Measurements from ENCODE around the gene CGNL1. TPM values are rescaled to one million over a fixed set of nuclear protein-coding genes. Genes with fewer than 3 reads are reported as not detected.

Gene CGNL1
- total RNA-seq, 1 experiment from 2014 or later: 10.6 TPM

GRCh38 chr15:57556040-57556439 is 179.7 kb downstream of the CGNL1 start:
- Histone ChIP-seq H3K4me3 (ENCODE audit: insufficient read depth, low read depth, low read length) (no peak overlapping the region), H3K36me3 (replicated peaks; ENCODE audit: control insufficient read depth, insufficient read depth, low read length) (no peaks in the 10 kb centered on the region; the same call in 1 of the 2 replicates), H3K27me3 (ENCODE audit: control insufficient read depth, insufficient read depth, low read length) (no peaks in the 10 kb centered on the region)
- no peak for DNase-seq

- Histone ChIP-seq H3K27me3 (ENCODE audit: control insufficient read depth, insufficient read depth, low read length) (no peaks in the 10 kb centered on the region), H3K36me3 (replicated peaks; ENCODE audit: control insufficient read depth, insufficient read depth, low read length) (no peaks in the 10 kb centered on the region), H3K4me3 (ENCODE audit: insufficient read depth, low read depth, low read length) (no peak overlapping the region)
- DNase-seq: no peak
Measured at GRCh38 chr15:57557267-57557666, 181.0 kb downstream of the CGNL1 start.

GRCh38 chr15:57557810-57558209 is 181.5 kb downstream of the CGNL1 start:
- H3K4me3 ChIP-seq (ENCODE audit: insufficient read depth, low read depth, low read length): no peak overlapping the region
- DNase-seq: no peak
- H3K27me3 ChIP-seq (ENCODE audit: control insufficient read depth, insufficient read depth, low read length): no peaks in the 10 kb centered on the region
- H3K36me3 ChIP-seq (replicated peaks; ENCODE audit: control insufficient read depth, insufficient read depth, low read length): no peaks in the 10 kb centered on the region

GRCh38 chr15:57559875-57560274 is 183.6 kb downstream of the CGNL1 start:
- H3K27me3 ChIP-seq (ENCODE audit: control insufficient read depth, insufficient read depth, low read length): no peaks in the 10 kb centered on the region
- H3K4me3 ChIP-seq (ENCODE audit: insufficient read depth, low read depth, low read length): no peak overlapping the region
- peak; percentile 81 for DNase-seq
- H3K36me3 ChIP-seq (replicated peaks; ENCODE audit: control insufficient read depth, insufficient read depth, low read length): no peaks in the 10 kb centered on the region

- H3K36me3 ChIP-seq (replicated peaks; ENCODE audit: control insufficient read depth, insufficient read depth, low read length): no peaks in the 10 kb centered on the region
- peak; percentile 76 for DNase-seq
- H3K4me3 ChIP-seq (ENCODE audit: insufficient read depth, low read depth, low read length): no peak overlapping the region
- H3K27me3 ChIP-seq (ENCODE audit: control insufficient read depth, insufficient read depth, low read length): no peaks in the 10 kb centered on the region
Measured at GRCh38 chr15:57561041-57561711, 184.9 kb downstream of the CGNL1 start.

- no peaks in the 10 kb centered on the region for H3K27me3 ChIP-seq (ENCODE audit: control insufficient read depth, insufficient read depth, low read length)
- no peak overlapping the region for H3K4me3 ChIP-seq (ENCODE audit: insufficient read depth, low read depth, low read length)
- no peak for DNase-seq
- no peaks in the 10 kb centered on the region for H3K36me3 ChIP-seq (replicated peaks; ENCODE audit: control insufficient read depth, insufficient read depth, low read length)
Measured at GRCh38 chr15:57562196-57562769, 186.0 kb downstream of the CGNL1 start.

- no peak overlapping the region for H3K4me3 ChIP-seq (ENCODE audit: insufficient read depth, low read depth, low read length)
- no peak for DNase-seq
- no peaks in the 10 kb centered on the region for H3K27me3 ChIP-seq (ENCODE audit: control insufficient read depth, insufficient read depth, low read length)
- H3K36me3 ChIP-seq (replicated peaks; ENCODE audit: control insufficient read depth, insufficient read depth, low read length): no peaks in the 10 kb centered on the region
Measured at GRCh38 chr15:57563416-57563815, 187.1 kb downstream of the CGNL1 start.

- Histone ChIP-seq H3K27me3 (ENCODE audit: control insufficient read depth, insufficient read depth, low read length) (no peaks in the 10 kb centered on the region), H3K4me3 (ENCODE audit: insufficient read depth, low read depth, low read length) (no peak overlapping the region), H3K36me3 (replicated peaks; ENCODE audit: control insufficient read depth, insufficient read depth, low read length) (no peaks in the 10 kb centered on the region)
- DNase-seq: no peak
Measured at GRCh38 chr15:57565311-57565710, 189.0 kb downstream of the CGNL1 start.

GRCh38 chr15:57566834-57567233 is 190.5 kb downstream of the CGNL1 start:
- H3K4me3 ChIP-seq (ENCODE audit: insufficient read depth, low read depth, low read length): no peak overlapping the region
- no peaks in the 10 kb centered on the region for H3K27me3 ChIP-seq (ENCODE audit: control insufficient read depth, insufficient read depth, low read length)
- no peak for DNase-seq
- H3K36me3 ChIP-seq (replicated peaks; ENCODE audit: control insufficient read depth, insufficient read depth, low read length): no peaks in the 10 kb centered on the region

GRCh38 chr15:57567891-57568290 is 191.6 kb downstream of the CGNL1 start:
- H3K4me3 ChIP-seq (ENCODE audit: insufficient read depth, low read depth, low read length): no peak overlapping the region
- H3K27me3 ChIP-seq (ENCODE audit: control insufficient read depth, insufficient read depth, low read length): no peaks in the 10 kb centered on the region
- DNase-seq: no peak
- H3K36me3 ChIP-seq (replicated peaks; ENCODE audit: control insufficient read depth, insufficient read depth, low read length): no peaks in the 10 kb centered on the region

- no peak for DNase-seq
- Histone ChIP-seq H3K27me3 (ENCODE audit: control insufficient read depth, insufficient read depth, low read length) (no peaks in the 10 kb centered on the region), H3K4me3 (ENCODE audit: insufficient read depth, low read depth, low read length) (no peak overlapping the region), H3K36me3 (replicated peaks; ENCODE audit: control insufficient read depth, insufficient read depth, low read length) (no peaks in the 10 kb centered on the region)
Measured at GRCh38 chr15:57568299-57568698, 192.0 kb downstream of the CGNL1 start.

- Histone ChIP-seq H3K4me3 (ENCODE audit: insufficient read depth, low read depth, low read length) (no peak overlapping the region), H3K27me3 (ENCODE audit: control insufficient read depth, insufficient read depth, low read length) (no peaks in the 10 kb centered on the region), H3K36me3 (replicated peaks; ENCODE audit: control insufficient read depth, insufficient read depth, low read length) (no peaks in the 10 kb centered on the region)
- no peak for DNase-seq
Measured at GRCh38 chr15:57570340-57570739, 194.0 kb downstream of the CGNL1 start.

GRCh38 chr15:57570994-57571393 is 194.7 kb downstream of the CGNL1 start:
- no peak for DNase-seq
- H3K4me3 ChIP-seq (ENCODE audit: insufficient read depth, low read depth, low read length): no peak overlapping the region
- H3K27me3 ChIP-seq (ENCODE audit: control insufficient read depth, insufficient read depth, low read length): no peaks in the 10 kb centered on the region
- no peaks in the 10 kb centered on the region for H3K36me3 ChIP-seq (replicated peaks; ENCODE audit: control insufficient read depth, insufficient read depth, low read length)

- Histone ChIP-seq H3K4me3 (ENCODE audit: insufficient read depth, low read depth, low read length) (no peak overlapping the region), H3K36me3 (replicated peaks; ENCODE audit: control insufficient read depth, insufficient read depth, low read length) (no peaks in the 10 kb centered on the region), H3K27me3 (ENCODE audit: control insufficient read depth, insufficient read depth, low read length) (no peaks in the 10 kb centered on the region)
- no peak for DNase-seq
Measured at GRCh38 chr15:57571725-57572124, 195.4 kb downstream of the CGNL1 start.

- no peaks in the 10 kb centered on the region for H3K36me3 ChIP-seq (replicated peaks; ENCODE audit: control insufficient read depth, insufficient read depth, low read length)
- H3K4me3 ChIP-seq (ENCODE audit: insufficient read depth, low read depth, low read length): no peak overlapping the region
- DNase-seq: no peak
- H3K27me3 ChIP-seq (ENCODE audit: control insufficient read depth, insufficient read depth, low read length): no peaks in the 10 kb centered on the region
Measured at GRCh38 chr15:57572468-57572867, 196.2 kb downstream of the CGNL1 start.
